Measurements from ENCODE around the gene UNC13A. TPM values are rescaled to one million over a fixed set of nuclear protein-coding genes. Genes with fewer than 3 reads are reported as not detected.

UNC13A gene
- total and polyA plus RNA-seq, 7 donors, result under 0.01 to 0.83 (median 0.60) TPM

GRCh38 chr19:17725422-17726078, 37.4 kb upstream of the UNC13A start:
- DNase-seq, result no peak
- peaks cover 27 to 70% (median 52%) of the 10 kb centered on the region in 4 donors for H3K36me3 ChIP-seq

GRCh38 chr19:17724655-17725054, 36.5 kb upstream of the UNC13A start:
- Histone ChIP-seq H3K27me3 (no peaks in the 10 kb centered on the region), H3K4me1 (peaks cover 0 to 31% (median 26%) of the 10 kb centered on the region in 4 donors), H3K9me3 (no peaks in the 10 kb centered on the region), H3K36me3 (peaks cover 27 to 61% (median 46%) of the 10 kb centered on the region in 4 donors), H3K27ac (no peak overlapping the region), H3K4me3 (no peak overlapping the region)
- intact Hi-C loops (cut with DNase I), result no loop called here
- TF ChIP-seq CTCF (IDR thresholded peaks at IDR 0.05), result no peak
- TF ChIP-seq EP300 (IDR thresholded peaks at IDR 0.05), result no peak
- no peak for TF ChIP-seq POLR2A (IDR thresholded peaks at IDR 0.05)
- no peak for TF ChIP-seq POLR2AphosphoS5 (IDR thresholded peaks at IDR 0.05)
- WGBS, 2 donors, result 94 to 98% methylated on average over 7 of the region's 7 CpGs
- DNase-seq, result no peak

More at GRCh38 chr19:17725422-17726078, 37.4 kb upstream of the UNC13A start:
- TF ChIP-seq POLR2A (IDR thresholded peaks at IDR 0.05), result no peak
- TF ChIP-seq CTCF (IDR thresholded peaks at IDR 0.05), result no peak
- no peak for TF ChIP-seq EP300 (IDR thresholded peaks at IDR 0.05)
- TF ChIP-seq POLR2AphosphoS5 (IDR thresholded peaks at IDR 0.05), result no peak
- H3K4me1 ChIP-seq, result peaks cover 0 to 22% (median 20%) of the 10 kb centered on the region in 4 donors
- intact Hi-C loops (cut with DNase I), result no loop called here
- no peak overlapping the region for H3K4me3 ChIP-seq
- 84 to 90% methylated on average over 21 of the region's 21 CpGs for WGBS, 2 donors
- H3K27ac ChIP-seq, result no peak overlapping the region
- no peaks in the 10 kb centered on the region for H3K9me3 ChIP-seq
- no peaks in the 10 kb centered on the region for H3K27me3 ChIP-seq

GRCh38 chr19:17722655-17723240, 34.6 kb upstream of the UNC13A start:
- WGBS, 2 donors, result 88 to 90% methylated on average over 12 of the region's 12 CpGs
- intact Hi-C loops (cut with DNase I), result no loop called here
- no peak overlapping the region for H3K4me3 ChIP-seq
- no peaks in the 10 kb centered on the region for H3K9me3 ChIP-seq
- H3K4me1 ChIP-seq, result peaks cover 0 to 44% (median 37%) of the 10 kb centered on the region in 4 donors
- no peaks in the 10 kb centered on the region for H3K27me3 ChIP-seq
- TF ChIP-seq POLR2A (IDR thresholded peaks at IDR 0.05) (no peak), CTCF (IDR thresholded peaks at IDR 0.05) (no peak), EP300 (IDR thresholded peaks at IDR 0.05) (no peak), POLR2AphosphoS5 (IDR thresholded peaks at IDR 0.05) (no peak)
- H3K27ac ChIP-seq, result no peak overlapping the region
- peaks cover 25 to 43% (median 32%) of the 10 kb centered on the region in 4 donors for H3K36me3 ChIP-seq
- DNase-seq, result no peak

- H3K36me3 ChIP-seq, result peaks cover 16 to 34% (median 23%) of the 10 kb centered on the region in 4 donors
- no peaks in the 10 kb centered on the region for H3K27me3 ChIP-seq
- H3K27ac ChIP-seq, result peak overlapping the region in 1 of 4 donors; percentile 22
- H3K9me3 ChIP-seq, result no peaks in the 10 kb centered on the region
- intact Hi-C loops (cut with DNase I), result no loop called here
- WGBS, 2 donors, result 45 to 54% methylated on average over 8 of the region's 8 CpGs
- no peak for DNase-seq
- H3K4me1 ChIP-seq, result peaks cover 0 to 51% (median 46%) of the 10 kb centered on the region in 4 donors
- H3K4me3 ChIP-seq, result no peak overlapping the region
- TF ChIP-seq CTCF (IDR thresholded peaks at IDR 0.05), result no peak
- no peak for TF ChIP-seq POLR2A (IDR thresholded peaks at IDR 0.05)
- no peak for TF ChIP-seq POLR2AphosphoS5 (IDR thresholded peaks at IDR 0.05)
- no peak for TF ChIP-seq EP300 (IDR thresholded peaks at IDR 0.05)
Observed at GRCh38 chr19:17721821-17722220, 33.7 kb upstream of the UNC13A start.

Measured in sigmoid colon (tissue), 7 donors.